ENCODE results near the gene LSM12. TPM values are rescaled to one million over a fixed set of nuclear protein-coding genes. Genes with fewer than 3 reads are reported as not detected.
A peak's percentile ranks its signal among the peaks of the same experiment; 100 is the strongest.

The LSM12 gene
- total RNA-seq, 1 experiment from 2014 or later, result 85.5 TPM

DNA sequence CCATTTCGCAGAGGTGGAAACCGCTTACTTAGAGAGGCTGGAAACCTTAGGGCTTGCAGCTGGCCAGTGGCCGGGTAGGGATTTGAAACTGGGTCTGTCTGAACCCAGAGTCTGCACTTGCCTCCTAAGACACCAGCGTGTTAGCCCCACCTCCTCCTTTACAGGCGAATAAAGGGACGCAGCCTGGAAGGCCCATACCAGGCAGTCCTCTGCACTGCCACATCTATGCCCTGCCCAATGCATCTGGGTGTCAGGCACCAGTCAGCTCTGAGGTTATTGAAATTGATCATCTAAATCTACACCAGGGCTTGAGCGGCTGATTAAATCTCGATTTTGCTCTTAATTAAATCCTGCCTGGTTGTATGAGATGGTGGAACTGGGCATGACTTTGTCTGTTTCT, 82.0 kb downstream of the LSM12 start:
- no peak overlapping the region for H3K27ac Mint-ChIP-seq (ENCODE audit: unreplicated experiment)
- peak overlapping the region; percentile 73 for H3K4me3 Mint-ChIP-seq (ENCODE audit: unreplicated experiment)
- no peaks in the 10 kb centered on the region for H3K36me3 ChIP-seq (ENCODE audit: control insufficient read depth, insufficient read depth, low read length)
- peaks cover 40% of the 10 kb centered on the region for H3K27me3 Mint-ChIP-seq (ENCODE audit: insufficient read depth, unreplicated experiment)
- no peaks in the 10 kb centered on the region for H3K9me3 Mint-ChIP-seq (ENCODE audit: unreplicated experiment)
- no peaks in the 10 kb centered on the region for H3K9me3 ChIP-seq
- H3K4me1 Mint-ChIP-seq (ENCODE audit: low read depth, unreplicated experiment), result no peaks in the 10 kb centered on the region
- ChIA-PET POLR2A (no interaction called here), CTCF (interaction anchor here (1.1 kb wide), 1 partner anchor 12 kb away, joined by 3 read pairs; no protein-coding TSS in a partner anchor)
- intact Hi-C loops (cut with micrococcal nuclease; ENCODE audit: unreplicated experiment), result no loop called here
- no peak for DNase-seq
- peak overlapping the region; percentile 50 for H3K4me3 ChIP-seq (ENCODE audit: low read depth, low read length)
- no TSS peak for BruUV-seq (replicated peaks)
- TF ChIP-seq, protein P1, sequence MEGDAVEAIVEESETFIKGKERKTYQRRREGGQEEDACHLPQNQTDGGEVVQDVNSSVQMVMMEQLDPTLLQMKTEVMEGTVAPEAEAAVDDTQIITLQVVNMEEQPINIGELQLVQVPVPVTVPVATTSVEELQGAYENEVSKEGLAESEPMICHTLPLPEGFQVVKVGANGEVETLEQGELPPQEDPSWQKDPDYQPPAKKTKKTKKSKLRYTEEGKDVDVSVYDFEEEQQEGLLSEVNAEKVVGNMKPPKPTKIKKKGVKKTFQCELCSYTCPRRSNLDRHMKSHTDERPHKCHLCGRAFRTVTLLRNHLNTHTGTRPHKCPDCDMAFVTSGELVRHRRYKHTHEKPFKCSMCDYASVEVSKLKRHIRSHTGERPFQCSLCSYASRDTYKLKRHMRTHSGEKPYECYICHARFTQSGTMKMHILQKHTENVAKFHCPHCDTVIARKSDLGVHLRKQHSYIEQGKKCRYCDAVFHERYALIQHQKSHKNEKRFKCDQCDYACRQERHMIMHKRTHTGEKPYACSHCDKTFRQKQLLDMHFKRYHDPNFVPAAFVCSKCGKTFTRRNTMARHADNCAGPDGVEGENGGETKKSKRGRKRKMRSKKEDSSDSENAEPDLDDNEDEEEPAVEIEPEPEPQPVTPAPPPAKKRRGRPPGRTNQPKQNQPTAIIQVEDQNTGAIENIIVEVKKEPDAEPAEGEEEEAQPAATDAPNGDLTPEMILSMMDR (IDR thresholded peaks at IDR 0.05; ENCODE audit: insufficient read depth in 1 of 2, low read depth in 1 of 2, low read length in 1 of 2, severe bottlenecking in 1 of 2, unreplicated experiment in 1 of 2), result no peak
- H3K27me3 ChIP-seq (replicated peaks; ENCODE audit: control insufficient read depth, insufficient read depth, low read length), result peaks cover 5% of the 10 kb centered on the region
- peaks cover 15% of the 10 kb centered on the region; the same call in 1 of the 2 replicates for H3K4me1 ChIP-seq
- no peaks in the 10 kb centered on the region for H3K36me3 Mint-ChIP-seq (ENCODE audit: insufficient read depth, unreplicated experiment)

Other genes with a start within 250 kb of the LSM12 start
- 7.9 and 8.3 TPM in 2 replicates for gene MPP3, start 233.5 kb downstream of the LSM12 start, total RNA-seq (2022)
- not detected in 2 replicates for gene CD300LG, start 219.5 kb downstream of the LSM12 start, total RNA-seq (2022)
- 5.2 and 5.6 TPM in 2 replicates for gene MPP2, start 159.1 kb downstream of the LSM12 start, total RNA-seq (2022)
- gene PPY, start 124.2 kb downstream of the LSM12 start, total RNA-seq (2022), result not detected in 2 replicates
- not detected in 2 replicates for gene PYY, start 112.7 kb downstream of the LSM12 start, total RNA-seq (2022)
- gene NAGS, start 62.0 kb downstream of the LSM12 start, total RNA-seq (2022), result 0.42 and 0.50 TPM in 2 replicates
- 41.7 and 43.5 TPM in 2 replicates for gene TMEM101, start 51.7 kb downstream of the LSM12 start, total RNA-seq (2022)
- gene G6PC3, start 4.1 kb upstream of the LSM12 start, total RNA-seq (2022), result 60.1 and 64.5 TPM in 2 replicates
- 25.9 and 27.0 TPM in 2 replicates for gene HDAC5, start 57.0 kb upstream of the LSM12 start, total RNA-seq (2022)
- gene HROB, start 75.3 kb upstream of the LSM12 start, total RNA-seq (2022), result 15.2 and 17.0 TPM in 2 replicates
- gene ASB16, start 104.0 kb upstream of the LSM12 start, total RNA-seq (2022), result 0.26 TPM in 1 of 2 replicates, not detected in the other
- 28.4 and 30.3 TPM in 2 replicates for gene TMUB2, start 120.3 kb upstream of the LSM12 start, total RNA-seq (2022)
- 91.2 and 92.0 TPM in 2 replicates for gene ATXN7L3, start 133.2 kb upstream of the LSM12 start, total RNA-seq (2022)
- gene UBTF, start 153.0 kb upstream of the LSM12 start, total RNA-seq (2022), result 66.0 and 74.3 TPM in 2 replicates
- gene SLC4A1, start 201.5 kb upstream of the LSM12 start, total RNA-seq (2022), result not detected in 2 replicates
- 0.34 and 0.53 TPM in 2 replicates for gene RUNDC3A, start 241.9 kb upstream of the LSM12 start, total RNA-seq (2022)